PC-3 (cell line): ENCODE results near the gene KCNE1. TPM values are rescaled to one million over a fixed set of nuclear protein-coding genes. Genes with fewer than 3 reads are reported as not detected.

Source experiments
- ATAC-seq: fragments of 200-7000 bp; cut with Tn5 transposase; 2 replicates; pipeline ENCODE4 v1.9.1; 2020; ENCODE audit warnings: mild to moderate bottlenecking, moderate library complexity
- BruUV-seq: library from RNA; stranded (reverse); fragments of 400-500 nt; replicated peaks from 2 replicates; lab custom pipeline; 2021; lab: Mats Ljungman, UMichigan
- CTCF ChIA-PET: fragments of 300-600 bp; sonication (Branson Sonifier 250); formaldehyde crosslinking; loops from one replicate; lab custom pipeline; 2022; ENCODE audit warnings: antibody characterized with exemption; lab: Charles Lee
- POLR2A ChIA-PET: fragments of 300-600 bp; sonication (Branson Sonifier 250); formaldehyde crosslinking; loops from one replicate; lab custom pipeline; 2022; ENCODE audit warnings: antibody characterized with exemption; ENCODE audit not compliant: unreplicated experiment; lab: Charles Lee
- DNase-seq: peaks from one replicate; pipeline ENCODE4 v3.0.0-alpha.2; 2015
- H2AFZ ChIP-seq: fragments of 300-600 bp; sonication (generic); 2 replicates; pipeline ENCODE4 v1.6.0; 2016; ENCODE audit warnings: antibody characterized with exemption, low read length
- H3F3A ChIP-seq: fragments of 300-600 bp; sonication (generic); one replicate; pipeline ENCODE4 v1.6.0; 2017; ENCODE audit warnings: antibody characterized with exemption, low read length, control low read depth, mild to moderate bottlenecking; ENCODE audit not compliant: unreplicated experiment
- H3K27ac ChIP-seq: fragments of 300-600 bp; sonication (generic); 2 replicates; pipeline ENCODE4 v1.5.1; 2016; ENCODE audit warnings: mild to moderate bottlenecking, low read length
- H3K27me3 ChIP-seq: fragments of 300-600 bp; sonication (generic); 2 replicates; pipeline ENCODE4 v1.6.1; 2016; ENCODE audit warnings: low read length, mixed read lengths
- H3K36me3 ChIP-seq: fragments of 300-600 bp; sonication (generic); 2 replicates; pipeline ENCODE4 v1.6.1; 2016; ENCODE audit warnings: low read depth, mixed run types, low read length, mixed read lengths
- H3K4me1 ChIP-seq: fragments of 300-600 bp; sonication (generic); 2 replicates; pipeline ENCODE4 v1.5.1; 2016; ENCODE audit warnings: low read length; ENCODE audit not compliant: insufficient read depth
- H3K4me2 ChIP-seq: fragments of 300-600 bp; sonication (generic); 2 replicates; pipeline ENCODE4 v1.6.0; 2016; ENCODE audit warnings: low read length
- H3K4me3 ChIP-seq: fragments of 300-600 bp; sonication (generic); 2 replicates; pipeline ENCODE4 v1.5.1; 2016; ENCODE audit warnings: mild to moderate bottlenecking, low read length, mixed read lengths
- H3K79me2 ChIP-seq: fragments of 300-600 bp; sonication (generic); 2 replicates; pipeline ENCODE4 v1.6.1; 2017; ENCODE audit warnings: low read length, mixed read lengths
- H3K9ac ChIP-seq: fragments of 300-600 bp; sonication (generic); 2 replicates; pipeline ENCODE4 v1.6.0; 2016; ENCODE audit warnings: mild to moderate bottlenecking, low read length
- H3K9me2 ChIP-seq: fragments of 300-600 bp; sonication (generic); replicated peaks from 2 replicates; pipeline ENCODE4 v1.6.1; 2016; ENCODE audit warnings: mixed run types, low read length, mixed read lengths
- H3K9me3 ChIP-seq: fragments of 300-600 bp; sonication (generic); 2 replicates; pipeline ENCODE4 v1.6.1; 2016; ENCODE audit warnings: low read length, mixed read lengths
- H4K20me1 ChIP-seq: fragments of 300-600 bp; sonication (generic); 2 replicates; pipeline ENCODE4 v1.6.1; 2016; ENCODE audit warnings: low read length, mixed read lengths
- CTCF ChIP-seq: fragments of 300-600 bp; sonication (generic); conservative IDR thresholded peaks from 2 replicates; pipeline ENCODE4 v1.5.1; 2017; ENCODE audit warnings: antibody characterized with exemption, low read depth, mild to moderate bottlenecking, low read length
- EZH2 ChIP-seq: fragments of 300-600 bp; sonication (generic); IDR thresholded peaks from one replicate; pipeline ENCODE4 v1.6.1; 2017; ENCODE audit warnings: antibody characterized with exemption, mild to moderate bottlenecking, low read length; ENCODE audit not compliant: unreplicated experiment
- EZH2phosphoT487 ChIP-seq: fragments of 300-600 bp; sonication (generic); IDR thresholded peaks from 2 replicates; pipeline ENCODE4 v1.6.1; 2018; ENCODE audit warnings: mild to moderate bottlenecking, antibody characterized with exemption, low read length, borderline replicate concordance
- intact Hi-C: fragments of 100-400 bp; cut with micrococcal nuclease; formaldehyde crosslinking; loops from 2 replicates; pipeline ENCODE4 v1.9.0; 2023
- total RNA-seq: library from RNA; depleted of rRNA; stranded (reverse); fragments of >200 nt; gene quantifications from 2 replicates; pipeline ENCODE4 v1.2.3, GENCODE V29; 2014

Gene KCNE1
- total RNA-seq, 1 experiment from 2014 or later: 0.58 TPM

GRCh38 chr21:34530261-34530660 is 18.3 kb upstream of the KCNE1 start:
- Histone ChIP-seq H3K27me3 (no peaks in the 10 kb centered on the region), H3K36me3 (no peaks in the 10 kb centered on the region), H3F3A (no peaks in the 10 kb centered on the region), H3K9me2 (no peaks in the 10 kb centered on the region), H3K9ac (no peak overlapping the region), H2AFZ (no peak overlapping the region), H3K4me2 (no peak overlapping the region), H3K9me3 (no peaks in the 10 kb centered on the region), H3K4me3 (no peak overlapping the region), H3K27ac (no peak overlapping the region), H4K20me1 (no peaks in the 10 kb centered on the region), H3K4me1 (peaks cover 20% of the 10 kb centered on the region), H3K79me2 (peaks cover 12% of the 10 kb centered on the region)
- TF ChIP-seq CTCF (no peak), EZH2 (no peak), EZH2phosphoT487 (no peak)
- no peak for DNase-seq
- ATAC-seq: no peak
- ChIA-PET POLR2A (no interaction called here), CTCF (interaction anchor here (0.6 kb wide), 1 partner anchor 635 kb away, joined by 4 read pairs; no protein-coding TSS in a partner anchor)
- intact Hi-C loops: no loop called here
- no TSS peak for BruUV-seq

- Histone ChIP-seq H3K4me2 (no peak overlapping the region), H3K27ac (no peak overlapping the region), H3K79me2 (peaks cover 17% of the 10 kb centered on the region), H2AFZ (no peak overlapping the region), H3K4me1 (peaks cover 24% of the 10 kb centered on the region), H3K36me3 (no peaks in the 10 kb centered on the region), H4K20me1 (no peaks in the 10 kb centered on the region), H3K4me3 (no peak overlapping the region), H3K9me2 (no peaks in the 10 kb centered on the region), H3K9ac (no peak overlapping the region), H3K9me3 (no peaks in the 10 kb centered on the region), H3F3A (no peaks in the 10 kb centered on the region), H3K27me3 (no peaks in the 10 kb centered on the region)
- TF ChIP-seq EZH2: no peak
- no peak for TF ChIP-seq CTCF
- TF ChIP-seq EZH2phosphoT487: no peak
- ChIA-PET CTCF (no interaction called here), POLR2A (no interaction called here)
- DNase-seq (no peak), ATAC-seq (no peak)
- no TSS peak for BruUV-seq
- intact Hi-C loops: no loop called here
Observed at GRCh38 chr21:34528131-34528561, 16.1 kb upstream of the KCNE1 start.

- H3K79me2 ChIP-seq: peaks cover 17% of the 10 kb centered on the region
- peak overlapping the region; percentile 95 for H3K4me2 ChIP-seq
- ATAC-seq: peak; percentile 96
- DNase-seq: peak; percentile 97
- H3K27me3 ChIP-seq: no peaks in the 10 kb centered on the region
- no TSS peak for BruUV-seq
- peak overlapping the region; percentile 66 for H2AFZ ChIP-seq
- H3K36me3 ChIP-seq: no peaks in the 10 kb centered on the region
- no peaks in the 10 kb centered on the region for H4K20me1 ChIP-seq
- no peaks in the 10 kb centered on the region for H3F3A ChIP-seq
- no peak for TF ChIP-seq CTCF
- no peak for TF ChIP-seq EZH2phosphoT487
- TF ChIP-seq EZH2: no peak
- CTCF ChIA-PET: interaction anchor here (0.9 to 1.9 kb wide), 5 partner anchors 16 to 77 kb away, joined by 3 to 8 read pairs (median 3); no protein-coding TSS in a partner anchor
- H3K4me3 ChIP-seq: peak overlapping the region; percentile 70
- H3K4me1 ChIP-seq: peaks cover 24% of the 10 kb centered on the region
- POLR2A ChIA-PET: interaction anchor here (0.5 to 1.3 kb wide), 7 partner anchors 27 to 800 kb away, joined by 3 to 14 read pairs (median 4); no protein-coding TSS in a partner anchor
- H3K9me2 ChIP-seq: no peaks in the 10 kb centered on the region
- intact Hi-C loops: loop anchor here (1.0 to 2.0 kb wide), 3 partner anchors 18 to 73 kb away; no protein-coding TSS in a partner anchor
- H3K9me3 ChIP-seq: no peaks in the 10 kb centered on the region
- peak overlapping the region; percentile 82 for H3K27ac ChIP-seq
- H3K9ac ChIP-seq: peak overlapping the region; percentile 83
Observed at GRCh38 chr21:34526618-34527290, 14.7 kb upstream of the KCNE1 start.
